GM19372 (cell line): ENCODE measurements around the gene ZSWIM1.
"Not testable (repeated sequence)": the region's sequence is repeated elsewhere in the genome, so short reads cannot be mapped to it uniquely, and the experiment has no call there.

ENCODE experiments used
- ATAC-seq: cut with Tn5 transposase; IDR thresholded peaks from one replicate; pipeline ENCODE4 v1.9.1; 2021; ENCODE audit warnings: mild to moderate bottlenecking, low read depth, moderate library complexity; ENCODE audit not compliant: unreplicated experiment

The ZSWIM1 gene

DNA sequence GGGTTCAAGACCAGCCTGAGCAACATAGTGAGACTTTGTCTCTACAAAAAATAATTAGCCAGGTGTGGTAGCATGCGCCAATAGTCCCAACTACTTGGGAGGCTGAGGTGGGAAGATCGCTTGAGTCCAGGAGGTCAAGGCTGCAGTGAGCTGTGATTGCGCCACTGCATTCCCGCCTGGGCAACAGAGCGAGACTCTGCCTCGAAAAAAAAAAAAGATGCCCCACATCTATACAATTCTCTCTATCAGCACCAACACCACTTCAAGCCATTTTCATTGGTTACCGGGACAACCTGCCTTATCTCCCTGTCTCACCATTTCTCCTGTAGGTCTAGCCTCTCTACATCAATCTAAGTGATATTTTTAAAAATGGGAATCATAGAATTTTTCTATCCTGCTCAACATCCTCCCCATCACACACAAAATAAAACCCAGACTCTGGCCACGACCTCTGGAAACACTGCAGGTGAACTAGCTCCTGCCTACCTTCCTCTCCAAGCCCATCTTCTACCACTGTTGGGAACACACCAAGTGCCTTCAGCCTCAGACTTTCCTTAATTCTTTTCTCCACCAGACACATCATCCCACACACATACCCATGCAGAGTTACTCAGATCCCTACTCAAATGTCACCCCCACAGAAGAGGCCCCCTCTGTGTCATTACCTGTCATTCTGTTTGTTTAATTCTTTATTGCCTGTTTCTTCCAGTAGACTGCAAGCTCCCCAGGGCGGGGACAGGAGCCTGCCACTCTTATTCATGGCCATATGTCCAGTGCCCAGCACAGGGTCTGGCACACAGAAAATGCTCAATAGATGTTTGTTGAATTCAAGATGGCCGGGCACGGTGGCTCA, 40.5 kb downstream of the ZSWIM1 start:
- ATAC-seq: no peak

DNA sequence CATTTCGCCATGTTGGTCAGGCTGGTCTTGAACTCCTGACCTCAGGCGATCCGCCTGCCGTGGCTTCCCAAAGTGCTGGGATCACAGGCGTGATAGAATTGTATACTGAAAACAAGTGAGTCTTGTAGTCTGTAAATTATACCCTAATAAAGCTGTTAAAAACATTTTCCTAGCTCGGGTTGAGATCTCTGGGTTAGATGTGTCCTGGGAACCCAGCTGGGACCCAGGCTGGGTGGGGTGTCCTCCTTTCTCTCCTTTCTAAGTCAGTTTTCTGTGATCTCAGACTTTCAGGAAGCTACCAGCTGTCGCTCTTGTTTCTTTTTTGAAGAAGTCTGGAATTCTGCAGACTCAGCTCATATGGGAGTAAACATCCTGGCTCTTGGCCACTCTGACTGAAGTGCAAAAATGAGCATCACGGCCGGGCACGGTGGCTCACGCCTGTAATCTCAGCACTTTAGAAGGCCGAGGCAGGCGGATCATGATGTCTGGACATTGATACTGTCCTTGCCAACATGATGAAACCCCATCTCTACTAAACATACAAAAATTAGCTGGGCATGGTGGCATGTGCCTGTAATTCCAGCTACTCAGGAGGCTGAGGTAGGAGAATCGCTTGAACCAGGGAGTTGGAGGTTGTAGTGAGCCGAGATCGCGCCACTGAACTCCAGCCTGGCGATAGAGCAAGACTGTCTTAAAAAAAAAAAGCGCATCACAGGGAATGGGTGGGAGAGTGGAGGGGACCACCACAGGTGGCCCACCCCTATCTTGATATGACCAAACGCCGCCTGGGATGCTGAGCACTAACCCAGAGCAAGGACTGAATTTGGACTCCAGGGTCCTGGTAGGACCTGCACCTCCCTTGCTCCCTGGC, 43.6 kb downstream of the ZSWIM1 start:
- ATAC-seq: no peak

DNA sequence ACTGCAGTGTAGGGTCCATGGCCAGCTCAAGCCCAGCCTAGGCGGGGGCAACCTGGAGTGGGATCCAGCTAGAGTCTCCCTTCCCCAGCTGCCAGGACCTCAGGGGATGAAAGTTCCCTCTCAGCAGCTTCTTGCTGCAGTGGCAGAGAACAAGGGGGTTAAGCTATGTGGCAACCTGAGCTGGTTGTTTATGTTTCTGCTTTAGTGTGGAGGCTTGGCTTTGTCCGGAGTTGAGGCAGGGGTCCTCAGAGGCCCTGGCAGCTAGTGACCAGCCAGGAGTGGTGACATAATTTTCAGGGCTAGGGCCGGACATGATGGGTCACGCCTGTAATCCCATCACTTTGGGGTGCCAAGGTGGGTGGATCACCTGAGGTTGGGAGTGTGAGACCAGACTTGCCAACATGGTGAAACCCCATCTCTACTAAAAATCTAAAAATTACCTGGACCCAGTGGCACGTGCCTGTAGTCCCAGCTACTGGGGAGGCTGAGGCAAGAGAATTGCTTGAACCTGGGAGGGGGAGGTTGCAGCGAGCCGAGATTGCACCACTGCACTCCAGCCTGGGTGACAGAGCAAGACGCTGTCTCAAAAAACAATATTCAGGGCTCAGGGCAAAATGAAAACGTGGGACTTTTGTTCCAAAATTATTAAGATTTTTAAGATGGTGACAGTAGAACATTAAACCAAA, 44.9 kb downstream of the ZSWIM1 start:
- ATAC-seq: no peak

DNA sequence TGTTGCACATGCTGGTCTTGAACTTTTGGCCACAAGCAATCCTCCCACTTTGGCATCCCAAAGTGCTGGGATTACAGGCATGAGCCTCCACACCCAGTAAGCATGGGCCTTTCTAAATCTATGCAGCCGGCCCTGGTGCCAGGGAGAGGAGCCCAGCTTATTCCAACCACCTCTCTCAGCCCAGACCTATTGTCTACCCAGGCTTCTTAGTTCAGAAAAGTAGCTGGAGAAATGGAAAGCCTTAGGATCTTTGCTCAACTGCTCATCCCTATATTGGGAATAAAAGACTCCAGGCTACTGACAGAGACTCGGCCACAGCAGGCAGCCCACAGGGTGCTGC, 45.7 kb downstream of the ZSWIM1 start:
- no peak for ATAC-seq

DNA sequence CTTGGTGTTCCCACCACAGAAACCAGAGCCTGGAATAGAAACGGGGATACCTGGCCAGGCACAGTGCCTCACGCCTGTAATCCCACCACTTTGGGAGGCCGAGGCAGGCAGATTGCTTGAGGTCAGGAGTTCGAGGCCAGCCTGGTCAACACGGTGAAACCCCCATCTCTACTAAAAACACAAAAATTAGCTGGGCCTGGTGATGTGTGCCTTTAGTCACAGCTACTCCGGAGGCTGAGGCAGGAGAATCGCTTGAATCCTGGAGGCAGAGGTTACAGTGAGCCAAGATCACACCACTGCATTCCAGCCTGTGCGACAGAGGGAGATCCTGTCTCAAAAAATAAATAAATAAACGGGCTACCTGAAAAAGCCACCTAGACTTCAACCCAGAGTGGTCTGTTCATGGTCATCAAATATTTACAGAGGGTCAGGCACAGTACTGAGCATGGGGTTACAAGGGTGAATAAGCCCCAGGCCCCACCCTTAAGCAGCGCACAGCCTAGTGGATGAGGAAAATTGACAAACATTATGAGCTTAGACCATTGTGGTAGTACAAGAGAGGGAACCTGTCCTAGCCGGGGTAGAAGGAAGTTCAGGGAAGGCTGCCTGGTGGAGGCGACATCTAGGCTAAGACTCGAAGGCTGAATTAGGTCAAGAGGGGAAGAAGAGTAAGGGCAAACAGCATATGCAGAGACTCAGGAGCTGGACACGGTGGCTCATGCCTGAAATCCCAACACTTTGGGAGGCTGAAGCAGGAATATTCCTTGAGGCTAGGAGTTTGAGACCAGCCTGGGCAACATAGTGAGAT, 46.2 kb downstream of the ZSWIM1 start:
- ATAC-seq: no peak

DNA sequence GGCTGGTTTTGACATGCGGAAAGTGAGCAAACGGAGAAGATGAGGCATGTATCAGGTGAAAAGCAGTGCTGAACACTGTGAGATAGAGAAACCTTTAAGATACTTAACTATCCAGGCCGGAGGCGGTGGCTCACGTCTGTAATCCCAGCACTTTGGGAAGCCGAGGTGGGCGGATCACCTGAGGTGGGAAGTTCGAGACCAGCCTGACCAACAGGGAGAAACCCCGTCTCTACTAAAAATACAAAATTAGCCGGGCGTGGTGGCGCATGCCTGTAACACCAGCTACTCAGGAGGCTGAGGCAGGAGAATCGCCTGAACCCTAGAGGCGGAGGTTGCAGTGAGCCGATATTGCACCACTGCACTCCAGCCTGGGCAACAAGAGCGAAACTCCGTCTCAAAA, 50.7 kb downstream of the ZSWIM1 start:
- ATAC-seq: not testable (repeated sequence)

DNA sequence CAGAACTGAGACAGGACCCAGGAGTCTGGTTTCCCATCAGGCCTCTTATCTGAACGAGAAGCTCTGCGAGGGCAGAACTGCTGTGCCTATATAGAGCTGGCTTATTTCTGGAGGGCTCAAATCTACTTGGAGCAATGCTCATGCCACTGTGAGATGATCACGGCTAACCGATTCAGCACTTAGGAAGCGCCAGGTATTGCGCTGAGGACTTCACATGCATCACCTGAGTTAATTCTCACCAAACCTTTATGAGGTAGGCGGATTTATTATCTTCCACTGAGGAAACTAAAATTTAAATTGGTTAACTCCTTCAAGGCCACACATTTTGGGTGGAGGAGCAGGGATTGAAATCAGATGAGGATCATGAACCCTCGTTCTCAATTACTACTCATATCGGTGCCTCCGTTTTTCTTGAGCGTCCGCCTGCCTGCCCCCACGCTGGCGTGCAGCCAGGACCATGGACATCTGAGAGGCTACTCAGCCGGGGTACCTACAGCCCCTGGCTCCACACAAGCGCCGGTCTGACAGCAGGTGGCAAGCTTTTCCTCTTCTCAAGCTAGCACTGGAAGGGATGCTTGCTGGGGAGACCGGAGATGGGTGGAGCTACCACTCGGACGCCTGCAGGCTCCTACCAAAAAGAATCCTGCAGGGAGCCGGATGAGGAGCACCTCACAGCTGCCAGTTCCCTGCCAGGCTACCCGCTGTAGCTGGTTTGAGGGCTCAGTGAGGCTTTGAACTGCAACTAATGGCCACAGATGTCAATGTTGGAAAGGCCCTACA, 52.4 kb downstream of the ZSWIM1 start:
- no peak for ATAC-seq

DNA sequence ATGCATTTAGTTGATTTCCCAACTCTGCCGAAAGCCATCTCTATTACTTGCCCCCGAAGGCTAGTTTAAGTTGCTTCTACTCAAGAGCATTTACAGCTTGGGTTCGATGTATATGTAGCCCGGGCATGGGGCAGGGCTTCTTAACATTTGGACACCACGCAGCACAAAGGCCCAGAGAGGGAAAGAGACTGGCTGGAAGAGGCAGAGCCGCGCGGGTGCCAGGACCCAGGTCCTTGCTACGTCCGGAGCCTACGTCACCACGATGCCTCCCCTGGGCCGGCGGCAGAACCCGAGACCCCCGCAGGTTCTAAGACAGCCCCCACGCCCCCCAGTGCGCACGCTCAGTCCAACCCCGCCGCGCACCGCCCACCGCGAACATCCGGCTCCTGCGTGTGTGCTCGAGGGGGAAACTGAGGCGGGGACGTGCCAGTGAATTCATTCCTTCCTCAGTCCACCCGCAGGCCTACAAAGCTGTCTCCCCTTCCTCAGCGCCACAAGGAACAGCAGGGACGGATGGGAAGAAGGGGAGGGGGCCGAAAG, 53.1 kb downstream of the ZSWIM1 start:
- peak; percentile 2 for ATAC-seq
